Measurements from ENCODE around the gene DOCK10.

DOCK10 gene

GRCh38 chr2:224837066-224837465 lies 205.2 kb downstream of the DOCK10 start:
- no peak for TF ChIP-seq CTCF (IDR thresholded peaks at IDR 0.05; ENCODE audit: insufficient read depth, low read depth, low read length, missing control alignments)
- no peak for DNase-seq (ENCODE audit: low read depth)

GRCh38 chr2:224836263-224836662 lies 206.0 kb downstream of the DOCK10 start:
- no peak for TF ChIP-seq CTCF (IDR thresholded peaks at IDR 0.05; ENCODE audit: insufficient read depth, low read depth, low read length, missing control alignments)
- no peak for DNase-seq (ENCODE audit: low read depth)
- H3K4me3 ChIP-seq (ENCODE audit: low read length): no peak overlapping the region

More at GRCh38 chr2:224837066-224837465, 205.2 kb downstream of the DOCK10 start:
- no peak overlapping the region for H3K4me3 ChIP-seq (ENCODE audit: low read length)

- no peak for DNase-seq (ENCODE audit: low read depth)
- no peak for TF ChIP-seq CTCF (IDR thresholded peaks at IDR 0.05; ENCODE audit: insufficient read depth, low read depth, low read length, missing control alignments)
- no peak overlapping the region for H3K4me3 ChIP-seq (ENCODE audit: low read length)
Observed at GRCh38 chr2:224835405-224835804, 206.9 kb downstream of the DOCK10 start.

- peak; percentile 61 for DNase-seq (ENCODE audit: low read depth)
- no peak overlapping the region for H3K4me3 ChIP-seq (ENCODE audit: low read length)
- TF ChIP-seq CTCF (IDR thresholded peaks at IDR 0.05; ENCODE audit: insufficient read depth, low read depth, low read length, missing control alignments): no peak
Observed at GRCh38 chr2:224833986-224834385, 208.3 kb downstream of the DOCK10 start.

- no peak overlapping the region for H3K4me3 ChIP-seq (ENCODE audit: low read length)
- no peak for TF ChIP-seq CTCF (IDR thresholded peaks at IDR 0.05; ENCODE audit: insufficient read depth, low read depth, low read length, missing control alignments)
- DNase-seq (ENCODE audit: low read depth): no peak
Observed at GRCh38 chr2:224832207-224832606, 210.1 kb downstream of the DOCK10 start.

GRCh38 chr2:224831530-224831929 lies 210.7 kb downstream of the DOCK10 start:
- no peak for DNase-seq (ENCODE audit: low read depth)
- TF ChIP-seq CTCF (IDR thresholded peaks at IDR 0.05; ENCODE audit: insufficient read depth, low read depth, low read length, missing control alignments): no peak
- no peak overlapping the region for H3K4me3 ChIP-seq (ENCODE audit: low read length)

GRCh38 chr2:224820283-224820991 lies 221.8 kb downstream of the DOCK10 start:
- DNase-seq (ENCODE audit: low read depth): no peak
- no peak overlapping the region for H3K4me3 ChIP-seq (ENCODE audit: low read length)
- TF ChIP-seq CTCF (IDR thresholded peaks at IDR 0.05; ENCODE audit: insufficient read depth, low read depth, low read length, missing control alignments): no peak

Data from epithelial cell of esophagus (primary cell).